NCI-H128 (cell line): Measurements from ENCODE around the gene UGT1A4.

Source experiments
- DNase-seq: peaks from one replicate; lab custom pipeline; 2025; ENCODE audit not compliant: unreplicated experiment; lab: John Stamatoyannopoulos, UW

Gene UGT1A4

DNA sequence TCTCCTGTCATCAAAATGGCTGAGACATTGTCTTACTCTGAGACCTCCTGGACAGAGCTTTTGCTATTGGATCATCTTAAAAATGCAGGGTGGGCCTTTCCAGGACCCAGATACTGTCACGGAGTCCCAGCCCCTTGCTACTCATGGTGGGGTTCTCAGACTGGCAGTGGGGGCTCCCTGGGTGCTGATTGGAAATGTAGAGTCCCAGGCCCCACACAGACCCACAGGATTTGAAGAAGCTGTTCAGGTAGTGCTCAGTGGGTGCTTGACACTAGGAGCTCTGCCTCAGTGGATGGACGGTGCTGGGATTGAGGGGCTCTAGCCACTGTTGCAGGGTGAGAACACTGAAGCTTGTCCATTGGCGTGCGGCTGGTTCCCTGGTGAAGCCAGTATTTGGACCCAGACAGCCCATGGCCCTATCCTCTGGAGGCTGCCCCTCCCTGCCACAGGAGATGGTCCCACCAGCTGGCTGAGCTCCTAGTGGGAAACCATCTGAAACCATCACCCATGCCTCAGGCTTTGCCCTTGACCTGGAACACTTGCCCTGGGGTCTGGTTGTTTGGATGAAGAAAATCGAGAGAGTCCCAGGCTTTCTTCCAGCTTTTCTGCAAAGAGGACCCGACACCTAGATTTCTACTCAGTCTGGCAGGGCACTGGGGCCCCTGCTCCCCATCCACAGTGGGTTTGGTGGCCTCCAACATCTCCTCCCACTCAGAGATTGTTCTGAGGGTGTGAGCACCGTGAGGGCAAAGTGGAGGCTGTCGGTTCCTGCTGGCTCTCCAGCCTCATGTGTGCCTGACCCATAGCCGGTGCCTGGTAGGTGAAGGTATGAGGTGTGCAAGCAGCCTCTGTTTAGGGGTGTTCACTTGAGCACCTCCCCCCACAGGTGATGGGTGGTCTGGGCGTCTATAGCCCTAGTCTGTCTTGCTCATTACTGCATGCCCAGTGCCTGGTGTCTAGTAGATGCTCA lies 89.7 kb downstream of the UGT1A4 start:
- DNase-seq = no peak

DNA sequence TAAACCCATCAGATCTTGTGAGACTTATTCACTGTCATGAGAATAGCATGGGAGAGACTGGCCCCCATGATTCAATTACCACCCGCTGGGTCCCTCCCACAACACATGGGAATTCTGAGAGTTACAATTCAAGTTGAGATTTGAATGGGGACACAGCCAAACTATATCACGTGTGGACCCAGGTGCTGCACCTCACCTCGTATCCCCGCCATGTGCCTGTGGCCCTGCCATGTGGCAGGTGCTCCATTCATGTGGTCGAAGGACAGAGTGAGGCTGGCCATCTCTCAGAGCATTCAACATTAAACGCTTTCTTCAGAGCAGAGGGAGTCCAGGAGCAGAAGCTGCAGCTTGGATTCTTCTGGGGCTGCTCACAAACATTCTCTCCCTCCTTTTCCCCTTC lies 91.8 kb downstream of the UGT1A4 start:
- DNase-seq = no peak

DNA sequence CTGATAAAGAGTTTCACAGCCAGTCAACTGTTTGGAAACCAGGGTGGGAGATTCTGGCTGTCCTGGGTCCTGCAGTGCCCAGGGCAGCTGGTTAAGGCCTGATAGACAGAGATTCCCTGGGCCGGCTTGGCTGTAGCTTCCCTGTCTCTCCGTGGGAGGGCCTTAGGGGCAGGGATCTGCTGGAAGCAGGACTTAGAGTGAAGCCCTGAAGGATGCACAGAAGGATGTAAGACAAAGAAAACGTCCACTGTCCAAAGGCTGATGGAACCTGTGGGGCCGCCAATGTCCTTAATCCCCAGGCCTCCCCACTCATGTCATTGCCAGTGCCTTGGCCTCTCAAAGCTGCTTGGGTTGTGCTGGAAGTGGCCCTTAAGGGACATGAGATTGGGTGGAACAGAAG lies 92.6 kb downstream of the UGT1A4 start:
- no peak for DNase-seq

DNA sequence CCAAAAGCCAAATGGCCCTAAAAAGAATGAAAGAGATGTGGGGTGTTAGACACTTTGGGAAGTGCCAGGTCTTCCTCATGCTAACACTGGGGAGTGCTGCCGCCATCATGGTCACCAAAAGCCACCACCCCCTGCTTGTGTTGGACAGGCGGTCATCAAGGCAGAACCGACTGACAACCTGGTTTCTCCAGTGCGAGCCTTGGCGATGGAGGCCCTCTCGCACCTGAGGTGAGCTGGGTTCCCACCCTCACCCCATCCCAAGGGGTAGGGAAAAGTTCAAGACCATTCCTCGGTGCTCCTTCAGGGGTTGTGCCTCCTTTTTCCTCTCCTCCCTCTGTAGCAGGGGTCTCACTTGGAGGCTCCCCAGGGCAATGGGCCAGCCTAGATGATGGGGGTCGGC lies 93.2 kb downstream of the UGT1A4 start:
- DNase-seq = no peak

DNA sequence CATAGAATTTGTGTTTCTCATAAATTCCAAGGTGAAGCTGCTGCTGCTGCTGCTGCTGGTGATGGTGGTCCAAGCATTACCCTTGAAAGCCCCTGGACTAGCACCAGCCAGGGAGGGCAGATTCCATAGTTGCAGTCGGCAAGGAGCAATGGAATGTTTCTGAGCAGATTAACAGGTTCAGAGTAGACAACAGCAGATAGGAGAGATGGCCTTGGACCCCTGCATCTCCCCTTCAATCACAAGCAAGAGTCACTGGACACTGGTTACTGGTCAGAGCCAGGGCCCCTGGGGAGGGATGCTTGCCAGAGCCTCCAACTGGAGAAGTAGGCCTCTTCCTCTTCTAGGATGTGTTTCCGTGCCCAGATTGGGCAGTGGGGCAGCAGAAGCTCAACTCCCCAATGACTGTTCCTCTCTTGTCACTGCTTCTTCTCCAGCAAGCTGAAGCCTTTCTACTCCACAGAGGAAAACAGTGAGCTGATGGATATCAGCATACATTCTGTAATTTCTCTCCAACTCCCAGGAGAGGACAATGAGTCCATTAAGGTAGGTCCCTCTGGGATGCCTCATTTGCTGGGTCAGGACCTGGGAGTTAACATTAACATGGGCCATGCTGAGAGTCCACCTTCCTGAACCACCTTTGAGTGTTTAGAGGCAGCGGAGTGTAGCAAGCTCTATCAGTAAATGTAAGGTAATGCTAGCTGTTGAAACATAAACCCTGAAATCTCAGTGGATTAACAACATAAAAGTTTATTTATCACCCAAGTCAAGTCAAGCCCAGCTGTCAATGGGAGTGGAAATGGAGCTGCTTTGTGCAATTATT lies 94.9 kb downstream of the UGT1A4 start:
- DNase-seq = no peak

DNA sequence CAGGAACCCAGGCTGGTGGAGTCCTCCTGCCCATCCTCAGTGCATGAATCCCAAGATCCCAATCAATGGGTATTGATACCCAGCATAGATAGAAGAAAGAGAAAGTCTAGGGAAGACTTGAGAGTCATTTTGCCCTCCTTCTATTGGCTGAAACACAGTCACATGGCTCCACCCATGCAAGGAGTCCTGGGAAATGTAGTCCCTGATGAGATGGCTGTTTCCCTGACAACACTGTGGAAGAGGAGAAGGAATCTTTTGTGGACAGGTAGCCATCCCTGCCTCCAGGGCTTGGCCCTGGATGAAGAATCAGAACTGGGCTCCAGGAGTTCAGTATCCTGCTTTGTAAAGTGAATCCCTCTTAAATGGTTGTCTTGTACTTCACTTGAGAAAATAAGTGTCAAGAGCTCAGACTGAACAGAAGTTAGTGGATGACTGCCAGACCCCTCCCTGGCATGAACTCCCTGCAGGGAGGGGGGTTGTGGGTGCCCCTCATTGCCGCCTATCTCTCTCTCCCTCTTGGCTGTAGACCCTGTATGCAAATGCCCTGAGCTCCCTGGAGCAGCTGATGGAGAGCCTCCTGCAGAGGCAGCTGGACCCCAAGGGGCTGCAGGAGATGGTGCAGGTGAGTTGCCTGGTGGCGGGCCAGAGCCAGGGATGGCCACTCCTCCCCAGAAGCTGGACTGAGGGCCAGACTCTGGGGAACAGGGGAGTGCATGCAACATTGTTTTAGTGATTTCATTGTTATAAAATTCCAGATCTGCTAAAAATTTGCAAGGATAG lies 95.7 kb downstream of the UGT1A4 start:
- DNase-seq = no peak

DNA sequence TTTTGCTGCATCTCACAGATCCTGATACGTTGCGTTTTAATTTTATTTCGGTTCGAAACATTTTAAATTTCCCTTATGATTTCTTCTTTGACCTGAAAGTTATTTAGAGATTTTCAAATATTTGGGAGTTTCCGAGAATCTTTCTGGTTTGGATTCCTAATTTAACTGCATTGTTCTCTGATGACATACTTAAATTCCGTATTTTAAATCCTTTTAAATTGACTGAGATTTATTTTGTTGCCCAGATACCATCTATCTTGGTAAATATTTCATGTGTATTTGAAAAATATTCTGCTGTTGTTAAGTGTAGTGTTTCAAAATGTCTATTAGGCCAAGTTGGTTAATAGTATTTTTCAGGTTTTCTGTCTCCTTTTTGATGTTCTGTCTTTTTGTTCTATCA lies 97.3 kb downstream of the UGT1A4 start:
- no peak for DNase-seq

DNA sequence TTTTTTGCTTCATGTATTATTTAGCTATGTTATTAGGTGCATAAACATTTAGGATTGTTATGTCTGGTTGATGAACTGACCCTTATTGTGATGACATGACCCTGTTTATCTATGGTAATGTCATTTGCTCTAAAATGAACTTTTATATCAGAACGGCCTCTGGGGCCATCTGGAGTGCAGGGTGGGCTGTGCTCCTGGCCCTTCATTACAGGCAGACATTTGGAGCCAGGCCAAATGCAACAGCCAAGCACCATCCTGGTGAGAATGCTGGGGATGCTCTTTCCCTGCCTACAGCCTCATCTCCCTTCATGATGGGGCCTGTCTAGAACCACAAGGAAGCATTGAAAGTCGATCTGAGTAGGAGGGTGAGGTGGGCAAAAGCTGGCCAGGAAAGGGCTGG lies 97.8 kb downstream of the UGT1A4 start:
- DNase-seq = no peak

DNA sequence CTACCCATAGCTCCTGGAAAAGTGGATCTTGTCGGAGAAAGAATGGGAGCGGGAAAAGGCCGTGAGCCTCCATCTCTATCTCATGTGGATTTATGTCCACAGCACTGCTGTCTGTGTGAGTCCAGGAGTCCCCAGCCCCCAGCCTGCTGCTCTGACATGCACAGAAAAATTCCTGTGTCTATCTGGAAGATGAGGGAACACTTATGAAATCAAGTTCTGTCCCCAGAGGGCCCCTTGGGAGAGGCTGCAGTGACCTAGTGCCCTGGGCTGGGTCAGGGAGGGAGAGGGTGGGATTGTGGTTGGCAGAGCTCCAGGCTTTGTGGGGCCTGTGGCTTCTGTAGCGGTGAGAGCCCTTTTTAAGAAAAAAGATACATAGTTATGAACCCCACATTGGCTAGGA lies 98.2 kb downstream of the UGT1A4 start:
- DNase-seq = no peak

DNA sequence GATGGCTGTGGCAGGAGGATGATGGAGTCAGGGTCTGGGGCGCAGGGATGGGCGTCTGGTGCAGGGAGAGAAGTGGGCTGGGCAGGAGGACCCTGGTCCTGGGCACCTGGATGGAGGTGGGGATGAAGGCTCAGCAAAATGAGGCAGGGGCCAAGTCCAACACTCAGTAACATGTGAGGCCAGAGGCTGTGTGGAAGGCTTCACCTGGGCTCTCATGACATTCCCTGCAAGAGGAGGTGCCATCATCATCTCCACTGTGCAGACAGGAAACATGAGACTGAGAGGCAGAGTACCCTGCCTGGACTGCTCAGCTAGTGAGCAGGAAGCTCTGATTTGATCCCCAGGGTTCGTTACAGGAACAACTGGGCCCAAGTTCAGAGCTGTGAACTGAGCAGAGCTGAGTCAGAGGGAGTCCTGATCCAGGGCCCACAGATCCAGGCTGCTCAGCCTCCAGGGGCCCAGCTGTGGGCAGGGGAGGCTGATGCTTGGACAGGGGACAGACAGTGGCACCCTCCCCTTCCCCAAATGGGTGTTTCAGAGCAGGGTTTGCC lies 98.9 kb downstream of the UGT1A4 start:
- no peak for DNase-seq

DNA sequence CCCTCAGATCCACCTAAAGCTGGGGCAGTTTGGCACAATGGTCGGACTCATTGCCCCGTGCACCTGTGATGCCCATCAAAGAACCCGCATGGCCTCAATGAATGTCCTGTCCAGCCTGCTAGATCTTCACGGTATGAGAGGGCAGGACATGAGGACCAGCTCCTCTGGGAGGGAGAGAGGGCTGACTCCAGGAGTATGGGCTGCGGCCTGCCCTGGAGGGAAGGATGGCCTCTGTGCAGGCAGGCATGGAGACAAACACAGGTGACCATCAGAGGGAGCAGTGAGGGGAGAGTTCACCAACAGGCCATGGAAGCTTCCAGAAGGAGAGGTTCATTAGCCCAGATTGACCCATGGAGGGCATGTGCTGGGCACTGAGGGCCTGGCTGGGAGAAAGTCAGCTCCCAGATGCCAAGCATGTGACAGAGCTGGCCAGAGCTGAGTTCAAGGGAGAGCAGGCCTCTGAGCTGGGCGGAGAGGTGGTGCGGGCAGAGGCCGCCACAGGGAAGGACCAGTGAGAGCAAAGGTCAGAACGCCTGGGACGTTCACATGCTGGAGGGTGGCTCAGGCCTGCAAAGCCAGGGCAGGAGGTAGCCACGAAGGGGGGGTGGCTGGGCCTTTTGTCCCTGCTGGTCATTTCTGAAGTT lies 99.6 kb downstream of the UGT1A4 start:
- DNase-seq = no peak

DNA sequence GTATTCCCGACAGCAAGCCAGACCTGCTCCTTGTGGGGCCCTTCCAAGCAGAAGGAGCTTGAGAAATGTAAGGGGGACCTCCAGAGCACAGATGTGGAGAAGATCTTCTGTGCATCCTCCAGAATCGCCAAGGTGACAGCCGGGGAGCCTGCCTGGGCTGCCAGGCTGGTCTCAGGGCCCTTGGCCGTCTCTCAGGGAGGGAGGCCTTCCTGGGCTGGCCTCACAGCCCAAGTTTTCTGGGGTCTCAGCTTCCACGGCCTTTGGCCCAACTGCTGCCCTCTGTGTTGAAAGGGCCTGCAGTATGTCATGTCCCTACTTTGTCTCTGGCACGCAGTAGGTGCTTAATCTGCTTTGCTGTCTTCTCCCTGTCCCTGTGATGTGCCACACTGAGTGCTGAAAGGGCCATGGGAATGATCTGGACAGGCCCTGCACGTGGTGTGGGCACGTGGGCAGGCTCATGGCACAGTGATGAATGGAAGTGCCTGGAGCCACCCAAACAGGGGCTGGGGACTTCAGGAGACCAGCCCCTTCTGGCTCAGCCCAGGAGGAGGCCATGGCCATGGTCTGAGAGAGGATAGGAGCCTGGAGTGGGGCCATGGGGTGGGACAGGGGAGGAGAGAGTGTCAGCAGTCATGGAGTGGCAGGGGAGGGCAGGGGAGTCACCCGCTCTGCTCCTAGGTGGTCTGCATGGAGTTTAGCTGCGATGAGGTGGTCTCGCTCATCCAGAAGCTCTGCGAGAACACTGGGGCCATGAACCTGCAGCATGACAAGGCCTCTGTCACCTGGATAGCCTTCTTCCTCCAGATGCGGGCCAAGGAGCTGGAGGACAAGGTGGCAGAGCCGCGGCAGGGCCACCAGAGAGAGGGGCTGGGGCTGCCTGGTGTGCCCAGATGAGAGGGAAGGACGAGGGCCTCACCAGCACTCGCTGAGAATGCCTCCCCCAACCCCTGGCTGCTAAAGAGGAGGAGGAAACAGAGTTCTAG lies 100.4 kb downstream of the UGT1A4 start:
- DNase-seq = no peak

DNA sequence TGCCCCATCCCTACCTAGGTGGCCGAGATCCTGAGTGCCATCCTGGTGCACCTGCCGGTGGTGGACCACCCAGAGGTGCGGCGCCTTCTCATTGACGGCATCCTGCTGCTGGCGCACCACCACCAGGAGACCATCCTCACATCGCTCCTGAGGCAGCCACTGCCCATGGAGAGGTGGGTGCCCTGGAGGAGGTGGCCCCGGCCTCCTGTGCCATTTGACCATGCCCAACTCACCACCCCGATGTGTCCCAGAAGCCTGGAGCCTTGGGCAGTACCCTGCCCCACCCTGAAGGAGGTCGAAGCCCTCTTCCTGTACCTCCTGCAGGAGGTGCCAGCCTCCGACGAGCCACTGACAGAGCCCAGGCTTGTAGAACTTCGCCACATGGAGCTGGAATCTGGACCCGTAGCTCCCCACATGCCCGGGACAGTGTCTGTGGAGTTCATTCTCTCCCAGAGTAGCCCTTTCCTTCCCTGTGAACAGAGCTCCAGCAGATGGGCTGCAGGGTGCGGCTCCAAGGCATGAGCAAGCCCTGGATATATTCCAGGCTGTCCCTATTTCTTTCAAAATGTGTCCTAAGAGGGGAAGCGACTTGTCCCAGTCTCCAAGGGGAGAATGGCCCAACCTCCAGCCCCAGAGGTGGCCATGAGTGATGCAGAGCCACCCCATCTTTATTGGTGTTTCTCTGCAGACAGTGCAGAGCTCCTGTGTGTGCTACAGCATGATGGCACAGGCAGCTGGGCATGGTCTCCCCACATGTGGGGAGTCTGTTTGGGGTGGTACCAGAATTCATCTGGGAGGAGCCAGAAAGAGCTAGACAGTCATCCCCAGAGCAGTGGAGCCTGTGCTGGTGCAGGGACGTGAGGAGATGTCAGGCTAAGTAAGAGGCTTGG lies 101.6 kb downstream of the UGT1A4 start:
- no peak for DNase-seq

DNA sequence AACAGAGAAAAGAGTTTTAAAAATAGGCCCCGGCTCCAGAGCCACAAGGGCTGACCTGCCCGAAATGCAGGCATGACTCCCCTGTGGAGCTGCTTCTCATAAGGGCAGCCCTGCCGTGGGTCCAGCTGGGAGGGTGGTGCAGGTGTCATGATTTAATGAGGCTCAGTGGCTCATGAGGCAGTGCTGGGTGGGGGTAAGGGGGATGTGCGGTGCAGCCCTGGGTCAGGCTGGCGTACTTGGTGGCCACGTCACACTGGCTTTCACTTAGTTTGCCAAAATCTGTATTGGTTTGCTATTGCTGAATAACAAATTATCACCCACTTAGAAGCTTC lies 102.2 kb downstream of the UGT1A4 start:
- no peak for DNase-seq

DNA sequence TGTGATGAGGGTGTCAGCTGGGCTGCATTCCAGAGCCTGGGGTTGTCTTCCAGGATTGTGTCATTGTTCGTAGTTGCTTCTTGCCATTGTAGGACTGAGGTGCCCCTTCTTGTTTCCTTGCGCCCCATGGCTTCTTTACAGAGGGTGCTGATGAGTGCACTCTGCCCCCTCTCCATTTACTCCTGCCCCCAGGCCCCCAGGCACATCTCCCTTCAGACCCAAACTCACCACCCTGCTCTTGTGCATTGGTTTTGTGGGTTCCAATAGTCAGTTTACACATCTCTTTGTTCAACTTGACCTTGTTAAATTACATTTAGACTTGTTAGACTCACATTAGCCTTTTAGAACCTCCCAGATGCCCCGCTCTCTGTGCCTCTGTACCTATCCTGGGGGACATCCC lies 102.7 kb downstream of the UGT1A4 start:
- no peak for DNase-seq

DNA sequence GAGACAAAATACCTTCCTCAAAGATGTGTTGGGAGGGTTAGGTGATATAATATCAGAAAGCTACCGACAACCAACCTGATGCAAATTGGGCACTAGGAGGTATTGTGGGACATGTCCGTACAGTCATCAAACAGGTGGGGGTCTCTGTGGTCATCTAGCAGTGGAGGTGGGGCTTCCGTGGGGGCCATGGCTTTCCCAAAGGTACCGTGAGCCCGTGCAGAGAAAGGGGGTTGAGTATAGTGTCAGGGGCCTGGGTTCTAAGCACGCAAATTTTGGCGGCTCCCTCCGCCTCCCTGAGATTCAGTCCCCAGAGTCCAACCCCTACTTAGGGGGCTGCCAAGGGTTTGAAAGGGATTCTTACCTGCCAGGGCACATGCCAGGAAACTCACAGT lies 103.2 kb downstream of the UGT1A4 start:
- DNase-seq = no peak

DNA sequence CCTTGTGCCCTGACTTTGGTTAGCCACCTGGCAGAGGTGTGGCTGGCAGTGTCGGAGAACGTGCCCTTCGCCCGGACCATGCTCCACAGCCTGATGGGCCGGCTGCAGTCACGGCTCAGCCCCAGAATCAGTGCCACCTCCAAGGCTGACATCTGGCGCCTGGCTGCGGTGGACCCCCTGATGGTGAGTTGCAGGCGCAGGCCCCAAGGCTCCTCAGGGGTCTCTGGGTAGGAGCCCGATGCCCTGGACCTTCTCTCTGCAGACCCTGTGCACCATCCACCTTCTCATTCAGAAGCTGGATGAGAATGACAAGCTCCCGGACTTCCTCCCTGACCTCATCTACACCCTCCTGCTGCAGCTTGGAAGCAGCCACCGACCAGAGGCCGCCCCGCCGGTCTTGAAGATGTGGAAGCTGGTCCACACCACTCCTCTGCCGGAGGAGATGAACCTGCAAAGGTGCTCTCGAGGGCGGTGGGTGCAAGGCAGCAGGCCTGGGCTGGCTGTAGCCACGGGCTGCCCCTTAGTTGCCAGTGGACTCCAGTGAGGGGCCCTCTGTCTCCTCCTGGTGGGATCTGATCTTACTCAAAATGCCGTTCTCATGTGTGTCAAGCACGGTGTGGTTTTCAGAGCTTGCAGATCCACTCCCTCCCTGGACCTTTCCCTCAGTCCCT lies 103.7 kb downstream of the UGT1A4 start:
- no peak for DNase-seq
